ENCODE measurements around the gene ADCY6.

The ADCY6 gene

DNA sequence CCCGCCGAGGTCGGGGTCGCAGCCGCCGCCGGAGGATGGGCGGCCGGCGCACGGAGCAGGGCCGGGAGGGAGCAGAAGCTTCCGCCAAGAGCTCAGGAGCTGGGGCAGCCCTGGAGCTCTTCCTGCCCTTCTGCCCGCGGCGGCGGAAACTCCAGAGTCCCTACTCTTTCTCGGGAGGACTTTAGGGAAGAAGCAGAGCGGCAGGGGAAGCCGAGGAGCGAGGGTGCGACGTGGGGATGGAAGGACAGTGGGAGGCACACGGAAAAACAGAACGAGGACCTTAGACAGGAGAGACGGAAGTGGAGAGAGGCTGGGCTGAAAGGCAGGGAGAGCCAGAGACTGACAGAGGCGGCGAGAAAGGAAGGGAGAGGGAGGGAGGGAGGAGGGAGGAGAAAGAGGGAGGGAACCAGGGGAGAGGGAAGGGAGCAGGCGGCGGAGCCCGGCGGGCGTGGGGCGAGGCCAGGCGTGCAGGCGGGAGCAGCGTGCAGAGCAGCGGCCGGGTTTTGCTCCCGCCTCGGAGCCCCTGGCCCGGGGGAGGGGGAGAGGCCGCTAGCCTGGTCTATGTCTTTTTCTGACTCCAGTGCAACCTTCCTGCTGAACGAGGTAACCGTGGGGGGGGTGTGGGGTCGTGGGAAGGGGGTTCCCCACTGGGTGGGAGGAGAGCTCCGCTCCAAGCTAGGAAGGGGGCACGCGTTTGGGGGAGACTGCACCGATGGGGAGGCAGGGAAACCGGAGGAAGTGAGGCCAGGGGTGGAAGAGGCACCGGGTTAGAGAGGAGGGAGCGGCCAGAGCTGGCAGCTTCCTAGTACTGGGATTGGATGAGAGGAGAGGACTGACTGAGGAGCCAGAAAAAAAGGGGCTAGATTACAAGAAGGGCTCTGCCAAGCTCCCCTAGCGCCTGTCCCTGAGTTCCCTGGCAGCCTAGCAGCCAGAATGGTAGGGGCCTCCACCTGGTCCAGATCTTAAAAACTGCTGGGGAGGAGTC is 26.5 kb upstream of the ADCY6 start:
- no peak for DNase-seq (ENCODE audit: low read depth, low spot score)

DNA sequence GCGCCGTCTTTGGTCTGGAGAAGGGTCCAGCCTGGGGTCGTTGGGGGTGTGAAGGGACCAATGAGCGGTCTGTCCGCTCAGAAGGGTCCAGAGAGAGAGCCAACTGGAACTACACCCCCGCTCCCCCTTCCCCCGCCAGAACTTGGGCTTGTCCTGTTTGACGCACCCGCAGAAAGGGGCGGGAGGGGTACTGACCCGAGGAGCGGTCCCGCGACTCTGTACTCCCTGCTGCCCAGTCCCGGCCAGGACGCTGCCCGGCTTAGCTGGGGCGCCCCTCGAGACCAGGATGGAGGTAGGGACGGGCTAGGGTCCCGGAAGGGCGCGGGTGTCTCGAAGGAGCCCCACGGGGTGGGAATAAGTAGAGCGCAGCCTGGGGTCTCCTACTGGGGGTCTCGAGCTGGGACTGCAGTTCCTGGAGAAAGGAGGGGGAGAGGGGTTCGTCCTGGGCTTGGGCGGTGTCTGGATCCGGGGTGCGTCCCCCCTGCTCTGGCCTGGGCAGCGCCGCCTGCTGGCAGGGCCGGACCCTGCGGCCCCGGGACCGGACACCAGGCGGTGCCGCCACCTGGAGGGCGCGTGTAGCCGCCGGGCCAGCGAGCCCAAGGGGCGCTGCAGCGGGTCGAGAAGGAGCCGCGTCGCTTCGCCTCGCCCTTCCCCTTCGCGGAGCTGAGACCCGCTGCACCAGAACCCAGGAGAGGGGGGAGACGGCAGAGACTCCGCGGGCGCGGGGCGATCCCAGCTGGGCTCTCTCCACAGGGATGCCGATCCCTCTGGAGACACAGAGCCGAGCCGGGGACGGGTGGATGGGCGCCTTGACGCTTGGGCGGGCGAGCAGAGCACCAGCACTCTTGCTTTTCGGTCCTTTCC is 25.6 kb upstream of the ADCY6 start:
- DNase-seq (ENCODE audit: low read depth, low spot score): no peak

DNA sequence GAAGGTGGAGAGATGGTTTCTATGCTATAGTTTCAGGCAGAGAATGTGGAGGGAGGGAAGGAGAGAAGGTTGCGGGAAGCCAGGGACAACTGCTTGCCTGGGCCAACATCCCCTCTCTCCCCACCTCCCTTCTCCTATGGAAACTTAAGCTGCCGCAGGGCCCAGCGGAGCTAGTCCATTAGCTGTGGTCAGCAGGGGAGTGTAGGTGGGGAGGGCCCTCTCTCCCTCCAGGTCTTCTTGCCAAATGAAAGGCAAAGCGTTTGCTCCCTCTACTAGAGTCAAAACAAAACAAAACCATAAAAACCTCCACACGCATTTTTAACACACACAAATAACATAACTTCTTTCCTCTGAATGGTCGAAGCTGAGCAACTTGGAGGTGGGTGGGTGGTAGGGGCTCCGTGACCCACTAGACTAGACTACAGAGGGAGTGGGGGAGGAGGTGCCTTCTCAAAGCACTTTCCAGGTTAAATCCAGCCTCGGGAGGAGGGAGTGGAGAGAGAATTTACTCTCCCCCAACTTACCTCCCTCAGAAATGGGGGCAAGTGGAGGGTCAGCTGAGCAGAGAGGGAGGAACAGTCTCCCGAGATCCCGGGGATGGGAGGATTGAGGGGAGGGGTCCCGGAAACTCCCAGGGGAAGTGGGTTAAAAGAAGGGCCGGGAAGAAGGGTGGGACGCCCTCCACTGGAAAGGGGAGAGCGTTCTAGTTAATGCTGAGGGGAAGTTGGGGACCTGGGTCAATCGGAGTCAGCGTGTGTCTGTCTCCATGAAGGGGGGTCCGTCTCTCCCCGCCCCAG is 24.8 kb upstream of the ADCY6 start:
- no peak for DNase-seq (ENCODE audit: low read depth, low spot score)

DNA sequence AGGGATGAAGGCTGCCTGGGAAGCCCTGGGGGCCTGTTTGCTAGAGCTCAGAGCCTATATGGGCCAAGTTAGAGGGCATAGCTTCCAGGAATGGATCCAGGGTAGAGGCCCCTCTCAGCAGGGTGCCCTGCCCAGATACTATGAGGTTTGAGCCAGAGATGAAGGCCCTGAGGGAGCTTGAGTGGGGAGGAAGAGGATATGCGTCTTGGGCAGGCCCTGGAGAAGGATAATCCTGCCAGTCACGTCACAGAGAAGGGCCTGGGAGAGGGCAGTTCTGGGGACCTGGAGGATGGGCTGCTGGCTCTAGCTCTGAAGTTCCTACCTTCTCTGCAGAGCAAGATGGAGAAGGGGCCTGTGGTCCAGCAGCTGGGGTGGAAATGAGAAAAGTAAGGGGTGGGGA is 23.5 kb upstream of the ADCY6 start:
- no peak for DNase-seq (ENCODE audit: low read depth, low spot score)

DNA sequence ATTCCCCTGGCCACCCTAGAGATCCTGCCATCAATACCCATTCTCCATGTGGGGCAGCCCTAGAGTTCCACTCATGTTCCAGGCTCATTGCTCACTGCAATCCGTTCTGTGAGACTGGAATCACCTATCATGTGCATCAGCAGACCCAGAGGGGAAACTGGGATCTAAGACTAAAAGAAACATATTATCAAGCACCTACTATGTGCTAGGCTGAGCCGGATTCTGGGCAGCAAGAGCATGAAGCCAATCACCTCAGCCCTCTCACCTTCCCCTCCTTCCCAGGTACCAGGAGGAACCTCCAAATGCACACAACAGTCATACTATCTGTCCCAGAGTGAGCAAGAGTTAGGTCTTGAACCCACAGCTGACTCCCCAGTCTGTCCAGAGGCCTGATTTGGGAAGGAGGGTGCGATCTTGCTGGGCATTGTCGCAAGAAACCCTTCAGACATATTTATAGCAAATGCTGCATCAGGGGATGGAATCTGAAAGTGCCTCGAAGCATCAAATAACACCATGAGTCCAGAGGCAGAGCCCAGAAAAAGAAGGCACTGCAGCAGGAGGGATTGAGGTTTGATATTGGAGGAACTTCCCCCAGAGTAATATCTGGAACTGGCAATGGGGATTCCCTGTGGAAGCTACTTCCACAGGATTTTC is 22.7 kb upstream of the ADCY6 start:
- DNase-seq (ENCODE audit: low read depth, low spot score): no peak

DNA sequence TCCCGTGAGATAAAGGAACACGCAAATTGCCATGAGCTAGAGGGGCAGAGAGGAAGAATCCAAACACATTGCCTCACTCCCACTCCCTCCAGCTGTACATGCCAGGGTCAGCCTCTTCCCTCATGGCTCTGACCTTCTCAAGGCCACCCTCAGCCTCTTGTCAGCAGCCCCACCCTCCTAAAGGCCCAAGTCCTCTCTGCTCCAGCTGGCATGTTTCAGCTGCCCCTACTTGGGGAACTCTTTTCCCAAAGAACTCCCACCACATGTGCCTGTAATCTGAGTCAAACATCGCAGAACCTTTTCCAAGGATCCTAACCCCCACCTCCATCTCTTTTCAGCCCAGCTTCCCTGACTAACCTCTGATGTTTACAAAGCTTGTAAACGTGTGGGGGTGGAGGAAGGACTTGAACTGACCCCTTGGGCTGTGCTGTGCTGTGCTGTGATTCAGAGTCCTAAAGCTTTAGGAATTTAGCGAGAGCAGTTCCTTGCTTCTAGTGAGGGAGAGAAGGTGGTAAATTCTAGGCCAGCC is 22.1 kb upstream of the ADCY6 start:
- no peak for DNase-seq (ENCODE audit: low read depth, low spot score)

DNA sequence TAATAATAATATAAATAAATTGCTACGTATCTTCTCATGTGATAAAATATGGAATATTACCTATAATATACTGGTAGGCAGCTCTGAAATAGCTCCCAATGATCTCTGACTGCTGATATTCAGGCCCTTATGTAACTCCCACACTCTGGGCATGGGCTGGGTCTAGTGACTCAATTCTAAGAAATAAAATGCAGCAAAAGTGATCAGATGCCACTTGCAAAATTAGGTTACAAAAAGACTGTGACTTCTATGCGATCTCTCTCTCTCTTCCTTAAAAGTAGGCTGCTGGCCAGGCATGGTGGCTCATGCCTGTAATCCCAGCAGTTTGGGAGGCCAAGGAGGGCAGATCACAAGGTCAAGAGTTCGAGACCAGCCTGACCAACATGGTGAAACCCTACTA is 19.1 kb upstream of the ADCY6 start:
- DNase-seq (ENCODE audit: low read depth, low spot score): no peak

DNA sequence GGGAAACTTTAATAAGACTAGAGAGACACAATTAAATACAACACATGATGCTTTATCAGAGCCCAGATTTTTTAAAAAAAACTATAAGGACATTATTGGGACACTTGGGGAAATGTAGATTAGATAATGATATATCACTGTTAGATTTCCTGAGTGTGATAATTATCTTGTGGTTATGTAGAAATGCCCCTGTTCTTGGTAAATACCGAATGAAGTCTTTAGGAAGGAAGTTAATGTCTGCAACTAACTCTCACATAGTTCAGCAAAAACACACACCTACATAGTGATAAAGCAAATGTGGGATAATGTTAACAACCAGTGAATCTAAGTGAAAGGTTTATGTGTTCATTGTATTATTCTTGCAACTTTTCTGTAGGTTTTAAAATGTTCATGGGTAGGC is 14.8 kb upstream of the ADCY6 start:
- DNase-seq (ENCODE audit: low read depth, low spot score): no peak

DNA sequence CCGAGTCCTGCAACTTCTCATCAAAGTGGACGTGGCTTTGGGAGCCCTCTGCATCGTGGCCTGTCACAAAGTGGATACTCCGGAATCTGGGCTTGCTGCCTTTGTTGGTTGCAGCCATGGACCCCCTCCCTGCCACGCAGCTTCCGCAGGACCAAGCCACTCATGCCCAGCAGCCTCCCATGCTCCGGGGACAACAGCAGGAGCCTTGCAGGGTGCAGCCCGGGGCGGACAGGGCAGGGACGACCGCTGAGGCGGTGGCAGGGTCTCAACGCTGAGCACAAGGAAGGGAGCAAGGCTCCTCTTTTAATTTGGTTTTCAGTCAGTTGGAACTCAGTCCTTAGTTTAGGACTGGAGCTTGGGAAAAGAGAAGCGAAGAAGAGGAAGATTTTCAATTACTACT is 12.1 kb upstream of the ADCY6 start:
- no peak for DNase-seq (ENCODE audit: low read depth, low spot score)

DNA sequence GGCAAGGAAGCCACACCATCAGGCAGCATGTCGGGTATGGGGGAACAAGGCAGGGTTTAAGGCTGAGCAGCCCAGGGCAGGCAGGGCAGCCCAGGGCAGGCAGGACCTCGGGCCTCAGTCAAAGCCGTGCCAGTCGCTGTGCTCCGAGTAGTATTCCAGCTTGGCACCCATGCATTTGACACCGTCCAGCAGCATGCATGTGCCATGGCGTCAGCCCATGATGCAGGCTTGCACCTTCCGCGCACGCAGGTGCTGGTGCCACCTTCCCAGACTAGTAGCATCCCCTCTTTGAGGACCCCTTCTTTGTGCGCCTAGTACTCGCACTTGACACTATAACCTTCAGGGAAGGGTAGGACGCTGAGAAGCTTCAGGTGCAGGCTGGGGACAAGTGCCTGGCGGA is 11.6 kb upstream of the ADCY6 start:
- no peak for DNase-seq (ENCODE audit: low read depth, low spot score)

DNA sequence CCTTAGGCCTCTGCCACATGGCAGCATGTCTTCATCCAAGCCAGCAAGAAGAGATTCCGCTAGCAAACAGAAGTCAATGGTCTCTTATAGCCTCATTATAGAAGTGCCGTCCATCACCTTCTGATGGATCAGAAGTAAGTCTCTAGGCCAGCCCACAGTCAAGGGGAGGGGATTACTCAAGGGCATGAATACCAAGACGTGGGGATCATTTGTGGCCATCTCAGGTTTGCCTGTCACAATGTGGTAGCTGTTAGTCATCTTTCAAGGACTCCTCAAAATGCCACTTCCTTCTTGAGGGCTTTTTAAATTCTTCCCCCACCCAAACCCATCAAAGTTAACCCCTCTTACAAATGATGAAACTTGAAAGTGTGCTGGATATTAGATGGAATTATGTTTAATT is 8.1 kb upstream of the ADCY6 start:
- DNase-seq (ENCODE audit: low read depth, low spot score): no peak

DNA sequence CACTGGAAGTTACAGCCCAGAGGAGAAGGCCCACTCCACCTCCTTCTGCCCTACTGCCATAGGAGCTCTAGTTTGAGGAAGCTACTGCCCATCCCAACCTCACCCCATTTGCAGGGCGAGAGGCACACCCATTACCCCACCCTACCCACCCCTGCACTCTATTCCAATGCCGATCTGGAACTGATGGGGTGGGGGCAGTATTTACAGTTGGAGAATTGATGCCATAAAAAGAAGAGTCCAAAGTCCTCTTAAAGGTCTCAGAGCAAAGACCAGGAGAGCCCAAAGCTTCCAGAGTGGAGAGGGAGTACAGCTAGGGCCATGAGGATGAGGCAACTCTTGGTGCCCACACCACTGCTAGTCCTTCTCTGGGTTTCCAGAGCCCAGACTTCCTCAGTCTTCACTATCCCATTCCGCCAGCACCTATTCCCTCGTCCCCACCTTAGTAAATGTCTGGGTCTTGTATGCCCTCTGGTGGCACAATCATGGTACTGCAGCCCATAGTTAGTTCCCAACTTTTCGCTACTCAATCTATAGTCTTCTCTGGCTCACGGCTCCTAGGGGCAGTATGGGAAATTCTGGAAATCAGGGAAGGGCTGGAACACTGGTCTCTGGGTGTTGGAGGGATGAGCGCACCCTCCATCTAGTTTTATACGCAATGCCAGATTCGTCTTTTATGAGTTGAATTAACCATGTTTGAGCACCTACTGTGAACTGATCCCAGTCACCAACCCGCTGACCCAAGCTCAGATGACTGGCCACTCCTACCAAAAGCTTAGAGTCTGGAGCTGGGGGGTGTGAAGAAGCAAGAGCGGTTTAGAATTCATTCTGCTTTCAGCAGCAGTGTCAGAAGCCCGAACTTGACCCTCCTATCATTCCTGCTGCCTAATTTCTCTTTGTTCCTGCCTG is 6.9 kb upstream of the ADCY6 start:
- no peak for DNase-seq (ENCODE audit: low read depth, low spot score)

DNA sequence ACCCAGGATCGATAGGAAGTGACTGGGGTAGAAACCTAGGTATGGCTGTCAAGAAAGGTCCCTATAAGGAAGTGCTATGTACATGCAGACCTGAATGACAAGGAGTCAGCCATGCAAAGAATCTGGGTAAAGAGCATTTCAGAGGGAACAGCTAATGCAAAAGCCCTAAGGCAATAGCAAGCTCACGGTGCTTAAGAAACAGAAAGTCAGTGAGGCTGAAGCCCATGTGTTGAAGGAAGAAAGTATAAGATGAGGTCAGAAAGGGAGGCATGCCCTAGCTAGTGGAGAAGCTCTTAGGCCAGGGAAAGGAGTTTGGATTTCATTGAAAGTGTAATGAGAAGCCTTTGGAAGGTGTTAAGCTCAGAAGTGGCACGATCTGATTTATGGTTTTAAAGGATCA is 6.0 kb upstream of the ADCY6 start:
- no peak for DNase-seq (ENCODE audit: low read depth, low spot score)

DNA sequence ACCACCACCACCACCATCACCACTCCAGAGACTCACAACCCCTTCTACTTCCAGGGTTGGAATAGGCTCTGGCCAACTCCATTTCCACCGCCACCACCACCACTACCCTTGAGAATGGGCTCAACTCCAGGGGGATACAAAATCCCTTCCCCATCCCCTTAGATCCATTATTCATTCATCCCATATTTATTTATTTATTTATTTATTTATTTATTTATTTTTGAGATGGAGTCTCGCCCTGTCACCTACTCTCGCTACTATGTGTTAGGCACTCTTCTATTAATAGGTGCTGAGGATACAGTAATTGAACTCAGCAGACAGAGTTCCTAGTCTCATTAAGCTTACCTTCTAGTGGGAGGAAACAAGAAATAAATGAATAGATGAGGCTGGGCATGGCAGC is 4.8 kb upstream of the ADCY6 start:
- DNase-seq (ENCODE audit: low read depth, low spot score): no peak

DNA sequence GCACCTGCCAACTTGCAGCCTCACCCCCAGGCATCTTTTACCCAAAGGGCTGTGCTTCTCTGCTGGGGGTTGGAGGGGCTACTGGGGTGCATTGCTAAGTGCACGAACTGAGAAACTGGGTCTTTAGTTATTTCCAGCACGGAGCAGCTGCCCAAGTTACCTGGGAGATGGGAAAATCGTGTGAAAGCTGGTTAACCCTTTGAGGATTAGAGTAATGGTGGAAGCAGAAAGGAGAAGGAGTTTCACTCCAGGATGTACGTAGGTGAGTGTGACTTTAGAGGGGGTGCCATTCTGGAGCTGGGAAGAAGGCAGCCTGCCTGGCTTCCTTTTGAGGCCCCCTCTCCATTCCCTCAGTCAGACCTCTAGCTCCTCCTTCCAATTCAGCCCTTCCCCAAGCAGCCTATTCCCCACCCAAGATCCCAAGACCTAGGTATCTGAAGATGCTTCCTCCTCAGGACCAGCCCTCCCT is 1.0 kb upstream of the ADCY6 start:
- no peak for DNase-seq (ENCODE audit: low read depth, low spot score)

DNA sequence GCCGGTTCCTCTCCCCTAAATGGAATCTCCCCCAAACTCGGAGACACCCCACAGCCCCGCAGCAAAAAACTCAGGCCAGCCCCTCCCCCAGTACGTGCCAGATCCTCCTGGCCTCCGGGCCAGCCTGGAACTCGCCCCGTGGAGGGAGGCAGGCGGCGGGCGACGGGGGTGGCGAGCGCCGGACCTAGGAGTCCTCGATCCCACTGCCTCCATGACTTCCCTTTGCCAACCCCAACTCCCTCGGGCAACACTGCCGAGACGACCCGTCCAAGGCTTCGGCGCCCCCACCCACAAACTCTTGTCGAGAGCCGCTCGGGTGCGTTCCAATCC is 400 bp downstream of the ADCY6 start:
- no peak for DNase-seq (ENCODE audit: low read depth, low spot score)

DNA sequence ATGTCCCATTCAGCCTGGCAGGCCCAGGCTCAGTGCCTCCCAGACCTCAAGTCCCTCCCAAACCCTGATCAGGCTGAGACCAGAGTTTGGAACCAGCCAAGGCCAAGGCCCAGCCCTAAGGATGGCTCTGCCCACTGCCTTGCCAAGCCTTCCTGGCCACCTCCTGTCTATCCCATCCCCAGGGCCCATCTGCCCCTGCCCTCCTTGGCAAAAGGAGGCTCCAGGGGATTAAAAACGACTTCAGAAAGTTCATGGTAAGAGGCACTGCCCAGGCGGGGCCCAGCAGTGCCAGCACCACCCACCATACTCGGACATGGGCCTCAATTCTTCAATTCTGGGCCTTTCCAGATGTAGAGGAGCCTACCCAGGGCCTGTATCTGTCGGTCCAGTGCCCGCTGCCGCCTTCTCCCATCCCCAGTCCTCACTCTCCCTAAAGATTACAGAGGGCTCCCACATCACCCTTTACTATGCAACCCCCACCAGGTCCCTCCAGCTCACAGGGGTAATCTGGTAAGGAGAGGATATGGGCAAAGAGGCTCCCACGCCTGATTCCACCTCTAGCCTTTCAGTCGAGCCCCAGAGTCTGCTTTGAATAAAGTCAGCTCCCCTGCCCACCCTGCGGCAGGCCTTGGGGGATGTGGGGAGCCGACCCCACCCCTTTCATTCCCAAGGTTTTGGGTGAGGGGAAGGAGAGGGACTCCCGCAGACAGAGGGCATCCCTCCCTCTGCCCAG is 932 bp downstream of the ADCY6 start:
- no peak for DNase-seq (ENCODE audit: low read depth, low spot score)

DNA sequence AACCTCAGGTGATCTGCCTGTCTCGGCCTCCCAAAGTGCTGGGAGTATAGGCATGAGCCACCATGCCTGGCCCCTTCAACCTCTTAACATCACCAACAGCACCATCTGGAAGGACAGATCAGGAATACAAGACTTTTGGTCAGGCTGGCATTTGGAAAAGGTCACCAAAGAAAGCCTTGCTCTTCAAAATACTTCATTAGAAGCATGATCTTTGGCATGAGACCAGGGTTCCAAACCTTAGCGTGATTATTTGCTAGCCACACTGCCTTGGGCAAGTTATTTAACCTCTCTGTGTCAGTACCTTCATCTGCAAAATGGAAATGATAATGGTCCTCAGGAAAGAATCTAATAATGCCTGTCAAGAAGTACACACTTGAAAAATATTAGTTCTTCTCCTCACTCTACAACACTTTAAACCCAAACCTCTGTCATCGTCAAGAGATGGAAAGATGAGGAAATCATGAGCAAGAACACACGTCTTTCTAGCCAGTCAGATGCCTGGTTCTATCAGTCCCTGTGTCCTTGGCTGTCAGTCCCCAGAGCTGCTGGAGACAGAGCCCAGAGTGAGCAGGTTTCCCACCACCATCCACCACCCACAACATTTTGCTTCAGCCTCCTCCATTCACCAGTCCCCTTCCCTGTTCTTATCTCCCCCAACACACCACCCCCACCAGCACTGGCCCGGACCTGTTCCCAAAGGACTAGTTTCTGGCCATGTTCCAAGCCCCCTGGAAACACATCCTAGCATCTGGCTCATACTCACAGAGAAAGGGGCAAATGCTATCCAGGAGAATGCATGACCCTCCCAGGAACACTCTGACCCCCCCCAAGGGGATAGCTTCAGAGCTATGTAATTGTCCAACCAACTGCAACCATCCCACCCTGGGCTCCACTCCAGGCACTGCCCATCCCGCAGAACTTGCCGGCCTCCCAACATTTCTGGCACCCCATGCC is 2.0 kb downstream of the ADCY6 start:
- no peak for DNase-seq (ENCODE audit: low read depth, low spot score)

Data from smooth muscle cell of the brain vasculature (primary cell).